Smooth muscle cell (in vitro differentiated cells): ENCODE measurements around the gene LCMT2. TPM values are rescaled to one million over a fixed set of nuclear protein-coding genes. Genes with fewer than 3 reads are reported as not detected.

Experiments
- DNase-seq: peaks from one replicate; lab custom pipeline; 2025; ENCODE audit not compliant: unreplicated experiment; lab: John Stamatoyannopoulos, UW
- H2AFZ ChIP-seq: fragments of 200-600 bp; sonication (generic); 2 replicates; pipeline ENCODE4 v1.6.0; 2016; ENCODE audit warnings: antibody characterized with exemption, low read depth, mild to moderate bottlenecking
- H3F3A ChIP-seq: fragments of 200-600 bp; sonication (generic); 2 replicates; pipeline ENCODE4 v1.6.0; 2017; ENCODE audit warnings: antibody characterized with exemption, low read depth
- H3K27ac ChIP-seq: fragments of 200-600 bp; sonication (generic); 2 replicates; pipeline ENCODE4 v1.5.1; 2016; ENCODE audit warnings: low read depth, mild to moderate bottlenecking
- H3K27me3 ChIP-seq: fragments of 200-600 bp; sonication (generic); 2 replicates; pipeline ENCODE4 v1.6.1; 2016; ENCODE audit warnings: low read depth, mild to moderate bottlenecking
- H3K36me3 ChIP-seq: fragments of 200-600 bp; sonication (generic); 2 replicates; pipeline ENCODE4 v1.5.1; 2016; ENCODE audit warnings: low read depth
- H3K4me1 ChIP-seq: fragments of 200-600 bp; sonication (generic); 2 replicates; pipeline ENCODE4 v1.5.1; 2016; ENCODE audit warnings: low read depth
- H3K4me2 ChIP-seq: fragments of 200-600 bp; sonication (generic); 2 replicates; pipeline ENCODE4 v1.6.0; 2016; ENCODE audit warnings: mild to moderate bottlenecking
- H3K4me3 ChIP-seq: fragments of 200-600 bp; sonication (generic); 2 replicates; pipeline ENCODE4 v1.5.1; 2016; ENCODE audit warnings: mild to moderate bottlenecking
- H3K79me2 ChIP-seq: fragments of 200-600 bp; sonication (generic); 2 replicates; pipeline ENCODE4 v1.6.0; 2016; ENCODE audit warnings: low read depth, mild to moderate bottlenecking
- H3K9ac ChIP-seq: fragments of 200-600 bp; sonication (generic); 2 replicates; pipeline ENCODE4 v1.6.0; 2016; ENCODE audit warnings: low read depth
- H3K9me3 ChIP-seq: fragments of 200-600 bp; sonication (generic); replicated peaks from 2 replicates; pipeline ENCODE4 v1.5.1; 2016; ENCODE audit warnings: low read depth
- H4K20me1 ChIP-seq: fragments of 200-600 bp; sonication (generic); 2 replicates; pipeline ENCODE4 v1.6.0; 2016; ENCODE audit warnings: low read depth
- WGBS: methylation state at CpG from one replicate; pipeline ENCODE4 v1.1.7; 2016; ENCODE audit warnings: low lambda C conversion rate; 5-methylcytosine and 5-hydroxymethylcytosine counted together
- polyA plus RNA-seq: library from polyadenylated mRNA; unstranded; fragments of >200 nt; fragmentation: Nextera tagmentation; extraction: Ambion mirVana; gene quantifications from 2 replicates; pipeline ENCODE4 v1.2.1, GENCODE V29; 2016
- total RNA-seq: library from RNA; depleted of rRNA; stranded (reverse); fragments of >200 nt; gene quantifications from 2 replicates; pipeline ENCODE4 v1.2.3, GENCODE V29; 2014
- TF ChIP-seq, protein P1 (sequence below): fragments of 200-600 bp; sonication (generic); IDR thresholded peaks from 2 replicates; pipeline ENCODE4 v1.5.1; 2017; ENCODE audit warnings: borderline replicate concordance, mild to moderate bottlenecking, antibody characterized with exemption; ENCODE audit not compliant: insufficient read depth, poor library complexity, severe bottlenecking

Gene LCMT2
- total and polyA plus RNA-seq, 2 experiments from 2014 or later, result 5.0 to 5.4 TPM

DNA sequence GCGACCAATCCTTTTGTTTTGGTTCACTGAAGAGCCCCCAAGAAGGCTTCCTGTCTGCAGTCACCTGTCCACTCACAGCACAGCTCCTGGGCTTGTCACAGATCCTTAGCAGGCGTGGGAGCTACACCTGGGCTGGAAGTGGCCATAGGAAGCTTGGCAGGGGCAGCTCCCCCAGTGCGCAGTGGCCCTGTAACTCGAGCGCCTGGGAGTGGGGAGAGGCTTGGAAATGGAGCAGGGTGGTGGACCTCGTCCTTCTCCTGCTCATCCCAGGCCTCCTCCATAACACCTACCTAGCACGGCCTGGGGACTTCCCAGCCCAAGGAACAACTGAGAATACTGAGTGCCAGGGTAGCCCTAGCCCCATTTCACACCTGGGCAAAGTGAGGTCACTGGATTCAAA is 44.3 kb downstream of the LCMT2 start:
- no peak overlapping the region for H3K27ac ChIP-seq
- DNase-seq, result no peak
- no peaks in the 10 kb centered on the region for H3K9me3 ChIP-seq
- peaks cover 19% of the 10 kb centered on the region for H3K27me3 ChIP-seq
- no peaks in the 10 kb centered on the region for H3K36me3 ChIP-seq
- H3K4me3 ChIP-seq, result no peak overlapping the region
- no peak overlapping the region for H2AFZ ChIP-seq
- H4K20me1 ChIP-seq, result no peaks in the 10 kb centered on the region
- no peaks in the 10 kb centered on the region for H3F3A ChIP-seq
- no peak overlapping the region for H3K9ac ChIP-seq
- H3K79me2 ChIP-seq, result no peaks in the 10 kb centered on the region
- 59% methylated on average over 7 of the region's 7 CpGs for WGBS
- TF ChIP-seq, protein P1, sequence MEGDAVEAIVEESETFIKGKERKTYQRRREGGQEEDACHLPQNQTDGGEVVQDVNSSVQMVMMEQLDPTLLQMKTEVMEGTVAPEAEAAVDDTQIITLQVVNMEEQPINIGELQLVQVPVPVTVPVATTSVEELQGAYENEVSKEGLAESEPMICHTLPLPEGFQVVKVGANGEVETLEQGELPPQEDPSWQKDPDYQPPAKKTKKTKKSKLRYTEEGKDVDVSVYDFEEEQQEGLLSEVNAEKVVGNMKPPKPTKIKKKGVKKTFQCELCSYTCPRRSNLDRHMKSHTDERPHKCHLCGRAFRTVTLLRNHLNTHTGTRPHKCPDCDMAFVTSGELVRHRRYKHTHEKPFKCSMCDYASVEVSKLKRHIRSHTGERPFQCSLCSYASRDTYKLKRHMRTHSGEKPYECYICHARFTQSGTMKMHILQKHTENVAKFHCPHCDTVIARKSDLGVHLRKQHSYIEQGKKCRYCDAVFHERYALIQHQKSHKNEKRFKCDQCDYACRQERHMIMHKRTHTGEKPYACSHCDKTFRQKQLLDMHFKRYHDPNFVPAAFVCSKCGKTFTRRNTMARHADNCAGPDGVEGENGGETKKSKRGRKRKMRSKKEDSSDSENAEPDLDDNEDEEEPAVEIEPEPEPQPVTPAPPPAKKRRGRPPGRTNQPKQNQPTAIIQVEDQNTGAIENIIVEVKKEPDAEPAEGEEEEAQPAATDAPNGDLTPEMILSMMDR, result no peak
- H3K4me1 ChIP-seq, result no peaks in the 10 kb centered on the region
- H3K4me2 ChIP-seq, result no peak overlapping the region

DNA sequence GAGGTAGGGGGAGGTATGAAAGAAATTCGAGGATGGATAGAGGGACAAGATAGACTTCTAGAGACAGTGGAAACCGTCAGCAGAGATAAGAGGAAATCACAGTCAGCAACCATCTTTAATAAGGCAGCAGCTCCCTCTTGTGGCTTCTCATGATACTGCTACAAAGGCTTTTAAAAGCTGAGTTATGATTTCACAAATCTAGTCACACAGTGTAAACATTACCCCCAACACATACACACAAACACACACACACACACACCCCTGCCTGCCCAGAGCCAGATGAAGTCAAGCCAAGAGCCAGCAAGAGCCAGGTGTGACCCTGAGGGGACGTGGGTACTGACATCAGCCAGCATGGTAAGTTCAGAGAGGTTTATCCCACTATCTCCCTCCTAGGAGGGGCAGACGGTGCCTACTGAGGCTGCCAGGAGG is 44.8 kb downstream of the LCMT2 start:
- Histone ChIP-seq H3K79me2 (no peaks in the 10 kb centered on the region), H2AFZ (no peak overlapping the region), H3K9ac (no peak overlapping the region), H3K4me3 (no peak overlapping the region), H4K20me1 (no peaks in the 10 kb centered on the region), H3K4me1 (no peaks in the 10 kb centered on the region), H3F3A (no peaks in the 10 kb centered on the region), H3K27me3 (peaks cover 19% of the 10 kb centered on the region), H3K9me3 (no peaks in the 10 kb centered on the region), H3K4me2 (no peak overlapping the region), H3K27ac (no peak overlapping the region), H3K36me3 (no peaks in the 10 kb centered on the region)
- no peak for DNase-seq
- TF ChIP-seq, protein P1, result peak; percentile 89
- 13% methylated on average over 4 of the region's 4 CpGs for WGBS

DNA sequence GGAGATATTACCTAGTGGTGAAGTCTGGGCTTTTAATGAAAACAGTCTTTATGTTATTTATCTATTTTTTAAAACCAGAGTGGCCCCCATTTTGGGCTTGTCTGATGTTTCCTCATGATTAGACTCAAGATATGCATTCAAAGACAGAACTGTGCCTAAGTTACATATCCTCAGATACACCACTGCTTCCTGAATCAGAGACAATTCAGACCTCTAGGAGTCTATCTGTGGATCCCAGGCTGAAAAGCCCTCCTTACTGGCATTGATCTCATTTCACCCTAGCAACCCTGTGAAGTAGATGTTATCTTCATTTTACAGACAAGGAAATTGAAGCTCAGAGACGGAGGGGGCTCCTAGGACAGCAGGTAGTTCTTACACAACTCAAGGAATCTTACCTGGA is 46.8 kb downstream of the LCMT2 start:
- H3K4me3 ChIP-seq, result no peak overlapping the region
- no peak overlapping the region for H3K9ac ChIP-seq
- DNase-seq, result no peak
- no peaks in the 10 kb centered on the region for H3K9me3 ChIP-seq
- no peak overlapping the region for H2AFZ ChIP-seq
- WGBS, result 64% methylated on average over 1 of the region's 1 CpG
- no peaks in the 10 kb centered on the region for H3F3A ChIP-seq
- no peaks in the 10 kb centered on the region for H4K20me1 ChIP-seq
- H3K79me2 ChIP-seq, result no peaks in the 10 kb centered on the region
- H3K4me2 ChIP-seq, result no peak overlapping the region
- H3K36me3 ChIP-seq, result no peaks in the 10 kb centered on the region
- TF ChIP-seq, protein P1, result no peak
- no peaks in the 10 kb centered on the region for H3K4me1 ChIP-seq
- no peak overlapping the region for H3K27ac ChIP-seq
- H3K27me3 ChIP-seq, result peaks cover 19% of the 10 kb centered on the region

DNA sequence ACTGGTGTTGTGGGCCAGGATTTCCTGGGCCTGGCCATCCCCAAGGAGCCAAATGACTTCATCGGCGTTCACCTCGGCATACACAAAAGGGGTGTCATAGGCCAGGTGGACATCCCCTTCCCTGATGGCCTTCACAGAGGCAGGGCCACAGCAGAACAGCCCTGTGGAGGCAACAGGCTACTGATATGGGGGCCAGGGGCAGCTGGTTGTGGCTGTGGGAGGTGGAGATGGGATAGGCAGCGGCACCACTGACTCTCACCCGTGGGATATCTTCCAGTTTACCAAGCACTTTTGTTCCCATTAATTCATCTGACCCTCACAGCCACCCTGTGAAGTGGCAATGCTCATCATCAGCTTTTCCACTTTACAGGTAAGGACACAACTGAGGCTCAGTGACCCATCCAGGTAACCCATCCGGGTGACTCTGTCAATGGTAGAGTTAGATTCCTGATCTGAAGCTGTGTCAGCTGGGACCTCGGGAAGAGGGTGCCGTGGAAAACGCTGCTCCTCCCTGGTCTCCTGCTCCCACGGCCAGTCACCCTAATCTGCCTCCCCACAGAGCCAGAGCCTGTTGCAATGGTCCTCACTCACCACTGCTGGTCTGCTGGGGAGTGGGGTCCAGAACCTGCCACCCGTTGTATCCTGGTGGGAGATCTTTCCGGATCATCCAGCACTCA is 48.3 kb downstream of the LCMT2 start:
- no peaks in the 10 kb centered on the region for H3K9me3 ChIP-seq
- H3K27me3 ChIP-seq, result peaks cover 10% of the 10 kb centered on the region
- no peak overlapping the region for H3K4me2 ChIP-seq
- H3K4me3 ChIP-seq, result no peak overlapping the region
- TF ChIP-seq, protein P1, result no peak
- H3K4me1 ChIP-seq, result no peaks in the 10 kb centered on the region
- H4K20me1 ChIP-seq, result no peaks in the 10 kb centered on the region
- no peaks in the 10 kb centered on the region for H3F3A ChIP-seq
- H2AFZ ChIP-seq, result no peak overlapping the region
- no peaks in the 10 kb centered on the region for H3K79me2 ChIP-seq
- WGBS, result 96% methylated on average over 12 of the region's 12 CpGs
- H3K9ac ChIP-seq, result no peak overlapping the region
- no peaks in the 10 kb centered on the region for H3K36me3 ChIP-seq
- no peak for DNase-seq
- H3K27ac ChIP-seq, result no peak overlapping the region
